ENCODE results near the gene LRRC41. TPM values are rescaled to one million over a fixed set of nuclear protein-coding genes. Genes with fewer than 3 reads are reported as not detected.

The LRRC41 gene
- total RNA-seq, 2 donors from 2014 or later, result 48.3 to 57.8 TPM

GRCh38 chr1:46303872-46304326, 483 bp upstream of the LRRC41 start:
- Histone ChIP-seq H3K4me3 (peak overlapping the region; percentile 91 to 93), H3K36me3 (no peaks in the 10 kb centered on the region), H3K4me1 (peaks cover 0 to 77% of the 10 kb centered on the region in 2 donors), H3K9me3 (no peaks in the 10 kb centered on the region), H3K27ac (peak overlapping the region; percentile 99), H3K27me3 (no peaks in the 10 kb centered on the region)
- DNase-seq (ENCODE audit: low spot score), result no peak
- TF ChIP-seq CTCF (IDR thresholded peaks at IDR 0.05), result no peak

GRCh38 chr1:46302641-46303037, 777 bp downstream of the LRRC41 start:
- Histone ChIP-seq H3K27ac (peak overlapping the region; percentile 99), H3K9me3 (no peaks in the 10 kb centered on the region), H3K36me3 (peaks cover 6% of the 10 kb centered on the region), H3K4me3 (peak overlapping the region; percentile 91 to 93), H3K27me3 (no peaks in the 10 kb centered on the region), H3K4me1 (peaks cover 0 to 74% of the 10 kb centered on the region in 2 donors)
- no peak for TF ChIP-seq CTCF (IDR thresholded peaks at IDR 0.05)
- no peak for DNase-seq (ENCODE audit: low spot score)

GRCh38 chr1:46301808-46302640, 1.4 kb downstream of the LRRC41 start:
- H3K27ac ChIP-seq, result peak overlapping the region; percentile 99
- peak overlapping the region; percentile 91 to 93 for H3K4me3 ChIP-seq
- no peaks in the 10 kb centered on the region for H3K27me3 ChIP-seq
- peaks cover 12% of the 10 kb centered on the region for H3K36me3 ChIP-seq
- peak in 1 of 2 donors; percentile 45 for TF ChIP-seq CTCF (IDR thresholded peaks at IDR 0.05)
- peak; percentile 62 for DNase-seq (ENCODE audit: low spot score)
- peaks cover 0 to 68% of the 10 kb centered on the region in 2 donors for H3K4me1 ChIP-seq
- no peaks in the 10 kb centered on the region for H3K9me3 ChIP-seq

GRCh38 chr1:46301406-46301807, 2.0 kb downstream of the LRRC41 start:
- no peaks in the 10 kb centered on the region for H3K9me3 ChIP-seq
- peaks cover 0 to 62% of the 10 kb centered on the region in 2 donors for H3K4me1 ChIP-seq
- H3K4me3 ChIP-seq, result peak overlapping the region; percentile 91 to 93
- no peak for TF ChIP-seq CTCF (IDR thresholded peaks at IDR 0.05)
- peak overlapping the region; percentile 99 for H3K27ac ChIP-seq
- H3K36me3 ChIP-seq, result peaks cover 18% of the 10 kb centered on the region
- no peaks in the 10 kb centered on the region for H3K27me3 ChIP-seq
- peak; percentile 60 for DNase-seq (ENCODE audit: low spot score)

GRCh38 chr1:46300673-46301405, 2.6 kb downstream of the LRRC41 start:
- peak overlapping the region; percentile 99 for H3K27ac ChIP-seq
- peaks cover 0 to 56% of the 10 kb centered on the region in 2 donors for H3K4me1 ChIP-seq
- TF ChIP-seq CTCF (IDR thresholded peaks at IDR 0.05), result no peak
- peak overlapping the region; percentile 91 to 93 for H3K4me3 ChIP-seq
- H3K36me3 ChIP-seq, result peaks cover 24% of the 10 kb centered on the region
- H3K27me3 ChIP-seq, result no peaks in the 10 kb centered on the region
- no peak for DNase-seq (ENCODE audit: low spot score)
- no peaks in the 10 kb centered on the region for H3K9me3 ChIP-seq
